GM18873 (cell line): ENCODE measurements around the gene GRIN3A.
"Not testable (repeated sequence)": the region's sequence is repeated elsewhere in the genome, so short reads cannot be mapped to it uniquely, and the experiment has no call there.

Experiments used
- ATAC-seq: cut with Tn5 transposase; IDR thresholded peaks from one replicate; pipeline ENCODE4 v1.9.1; 2021; ENCODE audit warnings: mild to moderate bottlenecking, moderate library complexity, moderate number of reproducible peaks; ENCODE audit not compliant: unreplicated experiment, low FRiP score

GRIN3A gene

DNA sequence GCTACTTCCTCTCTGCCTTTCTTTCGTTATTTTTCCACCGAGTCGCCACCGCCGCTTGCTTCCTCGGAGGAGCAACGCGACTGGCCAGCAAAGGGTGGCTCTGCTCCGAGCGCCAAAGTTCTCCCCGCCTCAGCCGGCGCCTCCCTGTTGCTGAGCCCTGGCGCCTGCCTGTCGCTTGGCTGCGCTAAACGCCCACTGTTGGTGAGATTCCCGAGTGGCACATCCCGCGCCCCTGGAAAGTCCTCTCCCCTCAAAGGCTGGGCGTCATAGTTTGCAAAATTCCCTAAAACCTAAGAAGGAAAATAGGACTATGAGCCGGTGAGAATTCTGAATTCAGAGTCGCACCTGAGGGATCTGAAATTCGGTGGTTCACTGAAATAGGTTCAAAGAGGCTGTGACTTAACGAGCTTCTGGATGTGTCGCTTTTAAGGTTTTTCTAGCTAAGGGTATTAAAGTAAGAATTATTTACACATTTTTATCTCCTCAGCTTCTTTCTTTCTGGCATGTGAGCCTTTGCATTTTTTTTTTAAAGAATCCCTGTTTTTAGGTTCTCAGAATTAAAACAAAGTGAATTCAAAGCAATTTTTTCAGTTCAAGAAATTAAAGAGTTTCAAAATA lies at the start of gene GRIN3A:
Gene GRIN3A, minus strand, starts transcription at position 82 of the 618 bp plus-strand sequence. CDS start 668 bp downstream, outside the sequence.
- no peak for ATAC-seq

GRCh38 chr9:101787891-101788290 lies 49.4 kb upstream of the GRIN3A start:
- no peak for ATAC-seq

DNA sequence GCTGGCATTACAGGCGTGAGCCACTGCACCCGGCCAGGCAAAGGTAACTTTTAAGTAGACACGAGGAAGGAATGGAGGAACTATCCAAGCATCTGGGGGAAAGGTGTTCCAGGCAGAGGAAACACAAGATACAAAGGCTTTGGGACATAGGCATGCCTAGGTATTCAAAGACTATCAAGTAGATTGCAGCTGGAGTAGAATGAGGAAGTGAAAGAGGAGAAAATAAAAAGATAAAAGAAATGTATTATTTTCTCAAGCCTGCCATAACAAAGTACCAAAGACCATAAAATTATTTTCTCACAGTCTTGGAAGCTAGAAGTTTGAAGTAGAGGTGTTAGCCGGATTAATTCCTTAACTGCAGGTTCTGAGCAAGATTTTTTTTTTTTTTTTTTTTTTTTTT lies 39.9 kb upstream of the GRIN3A start:
- ATAC-seq, result no peak

- no peak for ATAC-seq
These were observed 26.0 kb upstream of the GRIN3A start for GRCh38 chr9:101764472-101764871.

- ATAC-seq, result no peak
These were observed 20.0 kb upstream of the GRIN3A start for GRCh38 chr9:101758304-101758930.

DNA sequence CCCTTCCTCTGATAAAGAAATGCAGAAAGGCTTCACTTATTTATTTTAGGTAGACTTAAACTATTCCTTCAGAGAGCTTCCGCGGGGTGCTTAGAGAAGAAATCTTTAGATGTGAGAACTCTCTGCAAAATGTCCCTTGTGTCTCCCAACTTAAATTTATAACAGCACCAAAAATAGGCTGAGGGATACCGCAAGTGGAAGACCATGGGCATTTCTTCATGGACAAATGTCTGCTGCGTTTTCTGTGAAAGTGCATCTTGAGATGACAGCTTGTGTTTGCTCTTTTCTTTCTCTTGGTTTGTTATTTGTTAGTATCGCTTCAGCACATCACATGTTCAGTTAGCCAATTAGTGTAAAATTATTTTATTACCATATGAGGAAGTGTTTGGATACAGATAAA lies 15.3 kb upstream of the GRIN3A start:
- no peak for ATAC-seq

GRCh38 chr9:101751895-101752294 lies 13.4 kb upstream of the GRIN3A start:
- no peak for ATAC-seq

DNA sequence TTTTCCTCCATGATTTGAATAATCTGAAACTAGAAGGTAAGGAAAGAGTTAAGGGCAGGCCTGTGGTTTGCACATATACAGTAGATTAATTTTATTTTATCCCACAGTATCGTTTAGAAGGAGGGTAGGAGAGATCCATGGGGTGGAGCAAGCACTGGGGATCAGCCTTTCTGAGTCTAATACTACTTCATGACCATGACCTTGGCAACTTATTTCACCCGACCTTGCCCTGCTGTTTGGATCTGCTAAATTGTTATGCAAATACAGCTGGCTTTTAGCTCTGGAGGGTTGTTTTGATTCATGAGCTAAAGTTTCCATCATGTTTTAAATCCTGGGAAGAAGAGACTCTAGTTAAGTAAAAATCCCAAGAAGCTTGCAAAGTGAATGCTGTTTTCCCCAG lies 864 bp upstream of the GRIN3A start:
- ATAC-seq, result no peak

DNA sequence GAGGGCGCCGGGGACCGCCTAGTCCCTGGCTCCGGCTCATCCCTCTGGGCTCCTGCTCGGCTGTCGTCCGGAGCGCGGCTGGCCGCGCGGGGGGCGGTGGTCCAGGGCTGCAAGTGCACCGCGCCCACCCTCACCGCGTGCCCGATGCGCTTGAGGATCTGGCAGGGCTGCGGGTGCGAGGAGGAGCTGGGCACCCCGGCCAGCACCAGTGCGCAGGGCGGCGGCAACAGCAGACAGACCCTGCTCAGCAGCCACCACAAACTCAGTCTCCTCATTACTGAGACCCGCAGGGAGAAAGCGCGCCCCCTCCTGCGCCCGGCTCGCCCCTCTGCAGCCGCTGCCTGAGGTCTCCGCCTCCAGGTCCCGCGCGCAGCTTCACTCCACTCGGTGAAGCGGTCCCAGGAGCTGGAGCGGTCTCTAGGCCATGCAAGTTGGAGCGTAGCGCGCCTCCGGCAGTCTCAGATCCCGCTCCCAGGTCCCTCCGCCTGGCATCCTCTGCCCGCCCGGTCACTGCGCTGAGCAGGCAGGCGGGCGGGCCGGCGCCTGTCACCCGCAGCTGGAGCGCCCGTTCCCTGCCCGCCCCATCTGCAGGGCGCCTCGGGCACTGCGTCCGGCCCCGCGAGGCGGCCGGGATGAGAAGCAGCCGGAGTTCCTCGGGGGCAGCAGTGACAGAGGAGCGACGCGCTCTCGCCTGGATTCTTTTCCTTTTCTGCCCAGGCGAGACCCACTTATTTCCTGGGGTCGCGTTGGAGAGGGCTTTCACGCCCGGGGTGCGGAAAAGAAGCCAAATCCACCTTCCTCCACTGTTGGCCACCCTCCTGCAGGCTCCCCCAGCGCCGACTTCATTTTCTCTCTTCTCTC lies 512 bp downstream of the GRIN3A start:
- ATAC-seq, result no peak

DNA sequence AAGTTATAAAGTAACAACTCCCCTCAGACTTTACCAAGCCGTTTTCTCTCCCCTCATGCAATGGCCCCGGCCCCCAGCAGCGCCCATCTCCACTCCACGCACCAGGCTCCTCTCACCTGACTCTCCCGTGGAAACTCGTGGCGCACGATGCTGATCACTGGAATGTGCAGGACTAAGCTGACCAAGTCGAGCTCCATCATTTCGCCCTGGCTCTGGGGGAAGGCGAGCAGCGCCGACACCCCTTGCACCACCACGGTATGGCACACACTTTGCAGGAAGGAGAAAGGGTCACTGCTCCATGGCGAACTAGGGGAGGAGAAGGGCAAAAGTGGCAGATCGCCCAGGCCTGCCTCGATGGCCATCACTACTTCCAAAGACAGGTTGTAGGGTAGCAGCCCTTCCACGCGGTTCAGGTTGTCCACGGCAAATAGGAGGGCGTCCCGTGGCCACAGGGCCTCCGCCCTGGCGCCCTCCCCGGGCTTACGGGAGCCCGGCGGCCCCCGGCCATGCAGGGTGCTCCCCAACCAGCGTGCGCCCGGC lies 1.2 kb downstream of the GRIN3A start:
- ATAC-seq, result no peak

- no peak for ATAC-seq
These were observed 1.7 kb downstream of the GRIN3A start for GRCh38 chr9:101736717-101737116.

GRCh38 chr9:101731429-101731828 lies 7.0 kb downstream of the GRIN3A start:
- ATAC-seq, result no peak

DNA sequence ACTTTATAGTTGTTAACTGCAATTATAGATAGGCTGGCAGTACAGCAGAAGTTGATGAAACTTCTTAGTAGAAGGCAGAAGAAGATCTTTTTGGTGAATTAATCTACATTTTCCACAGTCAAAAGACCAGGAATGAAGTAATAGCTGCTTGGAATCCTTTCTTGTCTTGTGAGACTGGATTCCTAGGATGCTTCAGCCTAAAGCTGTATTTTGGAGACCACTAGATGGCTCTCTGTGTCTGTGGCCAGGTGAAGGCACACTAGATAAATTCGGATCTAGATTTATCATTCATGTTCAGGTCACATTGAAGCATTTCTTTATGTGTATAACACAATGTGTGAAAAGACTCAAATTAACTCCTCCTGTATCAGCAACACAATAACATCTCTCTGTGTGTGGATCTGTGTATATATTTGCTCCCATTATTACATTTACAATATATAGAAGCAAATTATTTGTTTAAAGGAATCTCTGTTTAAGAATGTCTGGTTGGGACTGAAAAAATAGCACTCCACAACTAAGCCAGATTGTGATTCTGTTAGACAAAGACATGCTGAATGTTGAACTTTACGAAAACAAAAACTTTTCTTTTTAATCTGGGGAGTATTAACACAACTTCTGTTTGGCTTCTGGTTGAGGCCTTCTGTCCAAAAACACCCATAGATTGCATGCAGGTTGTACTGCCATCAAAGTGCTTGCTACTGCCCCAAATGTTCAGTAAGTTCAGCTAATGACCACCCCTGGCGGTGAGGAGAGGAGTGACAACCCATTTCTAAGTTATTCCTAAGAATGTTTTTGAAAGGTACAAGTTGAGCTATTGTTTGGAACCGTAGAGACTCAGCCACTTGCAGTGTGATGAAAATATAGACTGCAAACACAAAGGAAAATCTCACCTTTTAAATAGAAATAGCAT lies 10.6 kb downstream of the GRIN3A start:
- no peak for ATAC-seq

DNA sequence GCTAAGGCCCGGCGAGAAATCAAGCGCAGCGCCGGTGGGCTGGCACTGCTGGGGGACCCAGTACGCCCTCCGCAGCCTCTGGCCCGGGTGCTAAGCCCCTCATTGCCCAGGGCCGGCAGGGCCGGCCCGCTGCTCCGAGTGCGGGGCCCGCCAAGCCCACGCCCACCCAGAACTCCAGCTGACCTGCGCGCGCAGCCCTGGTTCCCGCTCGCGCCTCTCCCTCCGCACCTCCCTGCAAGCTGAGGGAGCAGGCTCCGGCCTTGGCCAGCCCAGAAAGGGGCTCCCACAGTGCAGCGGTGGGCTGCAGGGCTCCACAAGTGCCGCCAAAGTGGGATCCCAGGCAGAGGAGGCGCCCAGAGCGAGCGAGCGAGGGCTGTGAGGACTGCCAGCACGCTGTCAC lies 14.2 kb downstream of the GRIN3A start:
- ATAC-seq, result not testable (repeated sequence)

- ATAC-seq, result no peak
These were observed 20.3 kb downstream of the GRIN3A start for GRCh38 chr9:101718192-101718591.

GRCh38 chr9:101716629-101717028 lies 21.8 kb downstream of the GRIN3A start:
- no peak for ATAC-seq

GRCh38 chr9:101711330-101711941 lies 27.0 kb downstream of the GRIN3A start:
- ATAC-seq, result no peak

DNA sequence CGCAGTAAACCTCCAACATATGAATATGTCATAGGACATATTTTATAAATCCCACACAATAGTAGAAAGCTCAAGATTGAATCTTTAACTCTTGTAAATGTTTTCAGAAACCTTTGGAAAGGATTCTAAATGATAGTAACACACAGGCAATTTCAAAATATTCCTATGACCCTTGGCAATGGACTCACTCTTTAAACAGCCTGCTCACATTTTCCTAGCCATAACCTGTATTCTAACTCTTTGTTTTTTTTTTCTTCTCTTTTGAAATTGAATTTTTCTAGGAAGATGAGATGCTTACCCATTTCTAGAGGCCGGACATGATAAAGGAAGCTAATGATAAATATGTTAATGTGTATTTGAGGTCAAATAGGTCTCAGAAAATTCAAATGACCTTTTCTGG lies 29.6 kb downstream of the GRIN3A start:
- ATAC-seq, result no peak

GRCh38 chr9:101707721-101708120 lies 30.7 kb downstream of the GRIN3A start:
- ATAC-seq, result no peak

DNA sequence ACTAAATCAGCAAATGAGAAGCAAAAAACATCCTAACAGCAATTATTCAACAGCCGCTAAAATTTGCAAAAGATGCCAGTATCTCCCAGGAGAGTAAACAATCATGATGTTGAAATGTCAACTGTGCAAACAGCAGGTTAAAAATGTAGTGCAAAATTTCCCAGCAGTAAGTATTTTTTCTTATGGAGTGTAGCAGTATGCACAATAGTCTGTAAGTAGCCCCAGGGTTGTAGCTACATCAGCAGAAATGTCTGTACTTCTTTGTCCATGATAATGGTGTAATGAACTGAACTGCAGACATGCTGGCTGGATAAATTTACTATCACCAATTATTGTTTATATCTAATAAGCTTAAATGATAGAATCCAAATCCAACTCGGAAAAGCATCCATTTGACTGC lies 31.4 kb downstream of the GRIN3A start:
- no peak for ATAC-seq
